Activated CD8-positive, alpha-beta T cell treated with anti-CD3 and anti-CD28 coated beads for 36 hours (primary cell): ENCODE data around the gene CORO2B. TPM values are rescaled to one million over a fixed set of nuclear protein-coding genes. Genes with fewer than 3 reads are reported as not detected.

Source experiments
- ATAC-seq: fragments of 200-7000 bp; cut with Tn5 transposase; one replicate; pipeline ENCODE4 v1.10.0; 2021; ENCODE audit warnings: mild to moderate bottlenecking, moderate library complexity
- CTCF ChIA-PET: fragments of 350-600 bp; sonication (Branson Sonifier 250); formaldehyde crosslinking; loops from one replicate; lab custom pipeline; 2021; ENCODE audit warnings: antibody characterized with exemption; lab: Charles Lee
- POLR2A ChIA-PET: fragments of 350-600 bp; sonication (Branson Sonifier 250); formaldehyde crosslinking; loops from one replicate; lab custom pipeline; 2021; ENCODE audit warnings: antibody characterized with exemption; lab: Charles Lee
- DNase-seq: peaks from one replicate; pipeline ENCODE4 v3.0.0-alpha.2; 2020
- H3K27ac Mint-ChIP-seq: one replicate; pipeline ENCODE4 v1.8.0; 2021; ENCODE audit warnings: mild to moderate bottlenecking, mixed read lengths
- H3K27me3 Mint-ChIP-seq: one replicate; pipeline ENCODE4 v1.8.0; 2021; ENCODE audit warnings: mixed read lengths
- H3K36me3 Mint-ChIP-seq: one replicate; pipeline ENCODE4 v1.8.0; 2021; ENCODE audit warnings: low read depth, mixed read lengths
- H3K4me1 Mint-ChIP-seq: one replicate; pipeline ENCODE4 v1.8.0; 2021; ENCODE audit warnings: low read depth, mixed read lengths
- H3K4me3 Mint-ChIP-seq: one replicate; pipeline ENCODE4 v1.8.0; 2021; ENCODE audit warnings: mild to moderate bottlenecking, moderate library complexity, mixed read lengths
- H3K9me3 Mint-ChIP-seq: one replicate; pipeline ENCODE4 v1.8.0; 2021; ENCODE audit warnings: mixed read lengths
- intact Hi-C: fragments of 100-400 bp; cut with micrococcal nuclease; formaldehyde crosslinking; loops from one replicate; pipeline ENCODE4 v1.10.0; 2022
- total RNA-seq, 2 experiments: library from RNA; stranded (reverse); gene quantifications; one replicate each; pipeline ENCODE4 v1.2.3, GENCODE V29; 2021
- TF ChIP-seq, protein P1 (sequence below): fragments of 200-600 bp; IDR thresholded peaks from one replicate; pipeline ENCODE4 v1.8.0; 2022; ENCODE audit warnings: antibody characterized with exemption, mild to moderate bottlenecking

Gene CORO2B
- total RNA-seq, 2 experiments from 2014 or later: not detected

DNA sequence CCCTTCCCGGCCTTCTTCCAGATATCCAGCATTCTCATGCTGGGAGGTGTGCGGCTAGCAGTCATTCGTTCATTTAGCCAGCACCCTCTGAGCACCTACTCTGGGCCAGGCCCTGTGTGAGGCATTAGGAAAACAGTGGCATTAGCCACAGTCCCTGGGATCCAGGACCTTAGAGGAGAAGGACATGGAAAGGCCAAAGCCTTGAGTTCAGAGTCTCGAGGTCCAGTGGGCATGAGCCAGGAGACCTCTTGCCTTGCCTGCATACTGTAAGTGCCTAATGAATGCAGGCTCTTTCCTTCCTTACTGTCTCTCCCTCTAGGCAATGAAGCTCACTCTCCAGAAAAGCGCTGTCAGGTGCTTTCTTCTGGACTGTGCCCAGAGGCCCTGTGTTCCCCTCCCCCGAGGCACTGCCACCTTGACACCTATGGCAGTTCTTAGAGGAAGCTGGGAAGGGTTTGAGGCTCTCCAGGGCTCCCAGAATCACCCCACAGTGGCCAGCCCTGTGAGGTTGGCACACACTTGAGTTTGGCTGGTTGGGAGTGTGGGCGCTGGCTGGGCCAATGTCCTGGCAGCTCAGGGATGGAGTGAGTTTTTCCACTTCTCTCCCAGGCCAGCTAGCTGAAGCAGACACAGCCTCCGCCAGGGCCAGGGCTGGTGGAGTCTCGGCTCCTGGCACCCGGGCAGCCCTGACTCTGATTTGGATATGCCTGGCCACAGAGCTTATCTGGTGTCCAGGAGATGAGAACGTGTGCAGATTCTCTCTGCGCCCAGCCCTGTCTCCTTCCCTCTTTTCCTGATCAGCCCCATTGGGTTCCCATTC is 5.4 kb downstream of the CORO2B start:
- DNase-seq: no peak
- TF ChIP-seq, protein P1, sequence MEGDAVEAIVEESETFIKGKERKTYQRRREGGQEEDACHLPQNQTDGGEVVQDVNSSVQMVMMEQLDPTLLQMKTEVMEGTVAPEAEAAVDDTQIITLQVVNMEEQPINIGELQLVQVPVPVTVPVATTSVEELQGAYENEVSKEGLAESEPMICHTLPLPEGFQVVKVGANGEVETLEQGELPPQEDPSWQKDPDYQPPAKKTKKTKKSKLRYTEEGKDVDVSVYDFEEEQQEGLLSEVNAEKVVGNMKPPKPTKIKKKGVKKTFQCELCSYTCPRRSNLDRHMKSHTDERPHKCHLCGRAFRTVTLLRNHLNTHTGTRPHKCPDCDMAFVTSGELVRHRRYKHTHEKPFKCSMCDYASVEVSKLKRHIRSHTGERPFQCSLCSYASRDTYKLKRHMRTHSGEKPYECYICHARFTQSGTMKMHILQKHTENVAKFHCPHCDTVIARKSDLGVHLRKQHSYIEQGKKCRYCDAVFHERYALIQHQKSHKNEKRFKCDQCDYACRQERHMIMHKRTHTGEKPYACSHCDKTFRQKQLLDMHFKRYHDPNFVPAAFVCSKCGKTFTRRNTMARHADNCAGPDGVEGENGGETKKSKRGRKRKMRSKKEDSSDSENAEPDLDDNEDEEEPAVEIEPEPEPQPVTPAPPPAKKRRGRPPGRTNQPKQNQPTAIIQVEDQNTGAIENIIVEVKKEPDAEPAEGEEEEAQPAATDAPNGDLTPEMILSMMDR: no peak
- no peaks in the 10 kb centered on the region for H3K36me3 Mint-ChIP-seq
- H3K9me3 Mint-ChIP-seq: no peaks in the 10 kb centered on the region
- H3K27ac Mint-ChIP-seq: no peak overlapping the region
- no peak overlapping the region for H3K4me3 Mint-ChIP-seq
- intact Hi-C loops: no loop called here
- H3K4me1 Mint-ChIP-seq: peaks cover 31% of the 10 kb centered on the region
- ChIA-PET CTCF (no interaction called here), POLR2A (no interaction called here)
- peaks cover 14% of the 10 kb centered on the region for H3K27me3 Mint-ChIP-seq
- no peak for ATAC-seq

DNA sequence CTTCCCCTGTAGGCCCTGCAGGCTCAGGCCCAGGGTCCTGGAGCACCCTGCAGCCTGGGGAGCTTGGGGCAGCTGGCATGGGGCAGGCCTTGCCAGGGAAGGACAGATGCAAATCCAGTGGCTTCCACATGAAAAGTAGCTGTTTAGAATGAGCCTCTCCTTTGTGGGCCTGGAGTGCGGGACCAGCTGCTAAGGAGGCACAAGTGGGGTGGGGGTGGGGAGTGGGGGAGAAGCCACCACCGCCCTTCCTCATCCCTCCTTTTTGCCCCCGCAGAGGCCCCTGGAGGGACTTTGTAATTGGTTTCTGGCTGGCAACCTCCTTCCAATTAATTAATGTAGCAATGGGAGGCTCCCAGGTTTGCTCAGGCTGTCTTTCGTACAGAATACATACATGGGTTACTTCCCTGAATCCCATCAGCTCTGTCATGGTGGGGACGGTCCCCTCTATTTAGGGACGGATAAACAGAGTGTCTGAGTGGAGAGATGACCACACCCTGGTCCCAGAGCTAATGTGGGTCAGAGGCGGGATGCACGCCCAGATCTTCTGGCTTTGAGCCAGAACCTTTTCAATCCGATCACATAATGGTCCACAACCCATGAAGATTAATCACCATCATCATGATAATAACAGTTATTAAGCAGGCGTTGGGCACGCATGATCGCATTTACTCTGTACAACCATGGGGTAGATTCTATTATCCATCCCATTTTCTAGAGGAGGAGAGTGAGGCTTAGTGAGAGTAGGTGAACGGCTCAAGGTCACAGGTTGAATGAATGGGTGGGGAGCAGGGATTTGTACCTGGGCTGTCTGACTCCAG is 6.2 kb downstream of the CORO2B start:
- Mint-ChIP-seq H3K4me3 (no peak overlapping the region), H3K27me3 (peaks cover 11% of the 10 kb centered on the region), H3K36me3 (no peaks in the 10 kb centered on the region), H3K4me1 (peaks cover 31% of the 10 kb centered on the region), H3K9me3 (no peaks in the 10 kb centered on the region), H3K27ac (no peak overlapping the region)
- intact Hi-C loops: no loop called here
- TF ChIP-seq, protein P1: no peak
- POLR2A ChIA-PET: no interaction called here
- no peak for DNase-seq
- CTCF ChIA-PET: no interaction called here
- no peak for ATAC-seq

DNA sequence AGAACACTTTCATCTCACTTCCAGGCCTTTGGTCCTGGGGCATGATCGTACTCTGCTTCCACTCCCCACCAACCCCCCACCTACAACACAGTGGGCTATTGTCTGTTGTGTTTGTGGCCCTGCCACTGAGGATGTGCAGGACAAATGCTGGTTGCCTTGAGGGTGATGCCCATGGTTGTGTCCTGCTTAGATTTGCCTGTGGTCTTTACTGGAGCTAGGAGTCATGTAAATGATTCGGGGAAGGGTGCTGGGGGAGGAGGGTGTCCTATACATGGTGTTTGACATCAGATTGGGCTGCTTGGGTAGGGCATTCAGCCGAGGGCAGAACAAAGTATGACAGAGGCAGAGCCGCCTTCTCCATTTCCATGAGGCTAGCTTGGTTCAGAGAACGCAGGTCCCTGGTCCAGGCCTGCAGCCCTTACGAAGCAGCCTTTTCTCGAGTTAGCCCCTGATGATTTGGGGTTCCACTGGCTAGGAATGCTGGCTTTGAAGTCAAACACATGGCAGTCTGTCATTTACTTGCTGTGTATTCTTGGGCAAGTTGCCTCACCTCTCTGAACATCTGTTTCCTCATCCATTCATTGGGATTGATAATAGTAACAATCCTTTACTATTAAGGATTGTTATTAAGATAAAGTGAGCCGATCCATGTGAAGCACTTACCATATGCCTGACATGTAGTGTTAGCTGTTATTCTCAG is 6.9 kb downstream of the CORO2B start:
- POLR2A ChIA-PET: no interaction called here
- no peak overlapping the region for H3K4me3 Mint-ChIP-seq
- intact Hi-C loops: no loop called here
- no peak for ATAC-seq
- H3K27ac Mint-ChIP-seq: no peak overlapping the region
- TF ChIP-seq, protein P1: no peak
- peaks cover 3% of the 10 kb centered on the region for H3K27me3 Mint-ChIP-seq
- CTCF ChIA-PET: no interaction called here
- H3K36me3 Mint-ChIP-seq: no peaks in the 10 kb centered on the region
- H3K4me1 Mint-ChIP-seq: peaks cover 31% of the 10 kb centered on the region
- DNase-seq: no peak
- H3K9me3 Mint-ChIP-seq: no peaks in the 10 kb centered on the region

DNA sequence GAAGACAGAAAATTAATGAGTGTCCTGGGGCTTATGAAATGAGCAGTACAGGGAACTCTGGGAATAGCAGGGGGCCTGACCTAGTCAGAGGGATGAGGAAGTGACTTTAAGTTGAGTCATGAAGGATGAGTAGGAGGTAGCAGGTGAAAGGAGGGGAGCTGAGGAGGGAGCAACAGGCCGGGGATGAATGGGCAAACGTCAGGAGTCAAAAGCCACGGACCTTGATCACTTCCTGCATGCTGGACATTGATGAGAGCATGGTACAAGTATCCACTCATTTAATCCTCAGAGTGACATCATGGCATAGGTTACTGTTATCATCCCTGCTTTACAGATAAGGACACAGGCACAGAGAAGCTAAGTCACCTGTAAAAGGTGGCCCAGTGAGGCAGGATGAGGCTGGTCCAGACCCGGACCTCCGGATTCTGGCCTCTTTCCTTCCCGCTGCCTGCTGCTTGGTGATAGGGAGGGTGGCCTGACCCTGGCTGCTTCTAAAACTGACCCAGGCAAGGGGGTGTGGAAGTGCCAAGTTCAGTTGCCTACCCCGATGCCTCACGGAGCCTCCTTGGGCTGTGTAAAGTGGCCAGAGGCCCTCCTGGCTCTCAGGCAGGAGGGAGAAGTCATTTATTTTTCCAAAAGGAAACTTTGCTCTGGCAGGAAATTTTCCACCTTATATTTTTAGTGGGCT is 7.6 kb downstream of the CORO2B start:
- TF ChIP-seq, protein P1: no peak
- H3K4me1 Mint-ChIP-seq: peaks cover 31% of the 10 kb centered on the region
- no peak overlapping the region for H3K4me3 Mint-ChIP-seq
- H3K36me3 Mint-ChIP-seq: no peaks in the 10 kb centered on the region
- H3K9me3 Mint-ChIP-seq: no peaks in the 10 kb centered on the region
- DNase-seq (no peak), ATAC-seq (no peak)
- H3K27me3 Mint-ChIP-seq: peaks cover 7% of the 10 kb centered on the region
- POLR2A ChIA-PET: no interaction called here
- intact Hi-C loops: no loop called here
- H3K27ac Mint-ChIP-seq: no peak overlapping the region
- CTCF ChIA-PET: no interaction called here
